ENCODE results near the gene WNT3. TPM values are rescaled to one million over a fixed set of nuclear protein-coding genes. Genes with fewer than 3 reads are reported as not detected.

WNT3 gene
- polyA plus RNA-seq, 2 of the 4 experiments (the other 2 are of a cell fraction), result 8.3 to 10.8 TPM

DNA sequence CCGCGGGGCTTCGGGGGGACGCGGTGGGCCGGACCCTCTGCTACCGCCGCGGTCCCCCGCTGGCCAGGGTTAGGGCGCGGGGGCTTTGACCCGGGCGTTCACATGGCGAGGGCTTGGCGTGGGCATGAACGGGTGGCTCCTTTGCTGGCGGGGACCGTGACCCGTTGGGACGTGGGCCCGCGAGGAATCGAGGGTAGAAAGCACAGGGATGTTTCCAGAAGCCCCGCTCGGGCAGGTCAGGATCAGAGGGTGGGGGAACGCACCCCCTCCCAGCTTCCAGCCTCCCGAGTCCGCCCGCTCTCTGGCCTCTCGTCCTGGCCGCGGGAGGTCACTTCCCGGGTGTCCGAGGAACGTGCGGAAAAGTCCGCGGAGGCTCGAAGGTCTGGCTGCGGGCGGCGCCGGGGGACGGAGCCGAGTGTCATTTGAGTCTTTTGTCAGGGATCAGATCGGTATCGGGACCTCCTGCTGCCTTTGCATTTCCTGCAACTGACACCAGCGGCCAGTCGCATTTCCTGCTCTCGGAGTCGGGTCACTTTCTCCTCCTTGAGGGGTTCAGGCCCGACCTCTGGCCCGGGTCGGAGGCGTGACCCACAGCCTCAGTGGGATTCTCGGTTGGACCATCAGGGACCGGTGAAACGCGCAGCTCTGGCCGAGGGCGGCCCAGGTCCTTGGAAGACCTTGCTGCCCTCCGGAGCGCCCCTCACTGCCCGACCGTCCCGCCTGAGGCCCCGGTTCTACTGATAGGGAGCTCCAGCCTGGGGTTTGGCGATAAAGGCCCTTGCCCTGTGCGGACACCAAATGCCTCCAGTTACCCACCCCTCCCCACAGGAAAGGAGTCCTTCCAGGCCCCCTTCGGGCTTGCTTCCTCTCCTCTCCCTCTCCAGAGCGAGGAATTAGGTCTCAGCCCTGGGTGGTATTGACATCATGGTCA lies 702 bp upstream of the WNT3 start:
- no peak for TF ChIP-seq NFE2L2 (conservative IDR thresholded peaks at IDR 0.05; ENCODE audit: low read length)
- no peak for TF ChIP-seq NR3C1 (IDR thresholded peaks at IDR 0.05)
- TF ChIP-seq NPAS2 (CRISPR knock-in tag; IDR thresholded peaks at IDR 0.05; ENCODE audit: borderline replicate concordance), result no peak
- no peak for TF ChIP-seq CBX8 (IDR thresholded peaks at IDR 0.05)
- Histone ChIP-seq H3K27ac (no peak overlapping the region), H3K4me1 (no peaks in the 10 kb centered on the region), H3K4me2 (no peak overlapping the region), H3K4me3 (no peak overlapping the region), H3K9me3 (no peaks in the 10 kb centered on the region)
- WGBS (ENCODE audit: missing lambda C conversion rate), result 77% methylated on average over 66 of the region's 72 CpGs
- CTCF ChIA-PET, result interaction anchor here (1.8 to 10.8 kb wide), 2 partner anchors 7 to 16 kb away, joined by 6 to 138 read pairs; no protein-coding TSS in a partner anchor
- FAIRE-seq, result no peak
- DNase-seq (ENCODE audit: low read depth in 1 of 2, low spot score in 1 of 2), result no peak
- ATAC-seq, result no peak
- POLR2A ChIA-PET, result no interaction called here

DNA sequence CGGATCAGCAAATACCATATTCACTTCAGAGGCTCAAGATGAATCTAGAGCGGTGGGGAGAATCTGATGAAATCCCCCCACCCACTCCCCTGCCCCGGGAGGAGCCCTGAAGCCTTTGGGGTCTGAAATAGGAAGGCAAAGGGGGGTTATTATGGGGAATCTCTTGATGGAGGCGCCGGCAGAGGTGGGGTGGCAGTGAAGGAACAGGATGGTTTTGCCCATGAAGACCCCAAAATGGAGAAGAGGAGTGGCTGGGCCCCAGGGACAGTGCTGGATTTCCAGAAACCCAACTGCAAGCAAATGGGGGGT lies 637 bp downstream of the WNT3 start:
- FAIRE-seq (no peak), DNase-seq (ENCODE audit: low read depth in 1 of 2, low spot score in 1 of 2) (no peak), ATAC-seq (no peak)
- H3K9me3 ChIP-seq, result no peaks in the 10 kb centered on the region
- 0 out of 3 replicates have a peak, but pooled peaks cover under 1% of the 10 kb centered on the region for H3K4me1 ChIP-seq
- 58% methylated on average over 5 of the region's 5 CpGs for WGBS (ENCODE audit: missing lambda C conversion rate)
- H3K4me3 ChIP-seq, result no peak overlapping the region
- TF ChIP-seq RARB (CRISPR knock-in tag; IDR thresholded peaks at IDR 0.05), result no peak
- TF ChIP-seq GATA3 (IDR thresholded peaks at IDR 0.05; ENCODE audit: borderline replicate concordance), result no peak
- no peak for TF ChIP-seq NFE2L2 (conservative IDR thresholded peaks at IDR 0.05; ENCODE audit: low read length)
- no peak for TF ChIP-seq KDM1A (IDR thresholded peaks at IDR 0.05; ENCODE audit: low read depth)
- no peak for TF ChIP-seq ZNF302 (CRISPR knock-in tag; IDR thresholded peaks at IDR 0.05)
- TF ChIP-seq, protein P1, sequence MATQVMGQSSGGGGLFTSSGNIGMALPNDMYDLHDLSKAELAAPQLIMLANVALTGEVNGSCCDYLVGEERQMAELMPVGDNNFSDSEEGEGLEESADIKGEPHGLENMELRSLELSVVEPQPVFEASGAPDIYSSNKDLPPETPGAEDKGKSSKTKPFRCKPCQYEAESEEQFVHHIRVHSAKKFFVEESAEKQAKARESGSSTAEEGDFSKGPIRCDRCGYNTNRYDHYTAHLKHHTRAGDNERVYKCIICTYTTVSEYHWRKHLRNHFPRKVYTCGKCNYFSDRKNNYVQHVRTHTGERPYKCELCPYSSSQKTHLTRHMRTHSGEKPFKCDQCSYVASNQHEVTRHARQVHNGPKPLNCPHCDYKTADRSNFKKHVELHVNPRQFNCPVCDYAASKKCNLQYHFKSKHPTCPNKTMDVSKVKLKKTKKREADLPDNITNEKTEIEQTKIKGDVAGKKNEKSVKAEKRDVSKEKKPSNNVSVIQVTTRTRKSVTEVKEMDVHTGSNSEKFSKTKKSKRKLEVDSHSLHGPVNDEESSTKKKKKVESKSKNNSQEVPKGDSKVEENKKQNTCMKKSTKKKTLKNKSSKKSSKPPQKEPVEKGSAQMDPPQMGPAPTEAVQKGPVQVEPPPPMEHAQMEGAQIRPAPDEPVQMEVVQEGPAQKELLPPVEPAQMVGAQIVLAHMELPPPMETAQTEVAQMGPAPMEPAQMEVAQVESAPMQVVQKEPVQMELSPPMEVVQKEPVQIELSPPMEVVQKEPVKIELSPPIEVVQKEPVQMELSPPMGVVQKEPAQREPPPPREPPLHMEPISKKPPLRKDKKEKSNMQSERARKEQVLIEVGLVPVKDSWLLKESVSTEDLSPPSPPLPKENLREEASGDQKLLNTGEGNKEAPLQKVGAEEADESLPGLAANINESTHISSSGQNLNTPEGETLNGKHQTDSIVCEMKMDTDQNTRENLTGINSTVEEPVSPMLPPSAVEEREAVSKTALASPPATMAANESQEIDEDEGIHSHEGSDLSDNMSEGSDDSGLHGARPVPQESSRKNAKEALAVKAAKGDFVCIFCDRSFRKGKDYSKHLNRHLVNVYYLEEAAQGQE (IDR thresholded peaks at IDR 0.05), result no peak
- TF ChIP-seq, protein P2, sequence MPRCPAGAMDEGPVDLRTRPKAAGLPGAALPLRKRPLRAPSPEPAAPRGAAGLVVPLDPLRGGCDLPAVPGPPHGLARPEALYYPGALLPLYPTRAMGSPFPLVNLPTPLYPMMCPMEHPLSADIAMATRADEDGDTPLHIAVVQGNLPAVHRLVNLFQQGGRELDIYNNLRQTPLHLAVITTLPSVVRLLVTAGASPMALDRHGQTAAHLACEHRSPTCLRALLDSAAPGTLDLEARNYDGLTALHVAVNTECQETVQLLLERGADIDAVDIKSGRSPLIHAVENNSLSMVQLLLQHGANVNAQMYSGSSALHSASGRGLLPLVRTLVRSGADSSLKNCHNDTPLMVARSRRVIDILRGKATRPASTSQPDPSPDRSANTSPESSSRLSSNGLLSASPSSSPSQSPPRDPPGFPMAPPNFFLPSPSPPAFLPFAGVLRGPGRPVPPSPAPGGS (IDR thresholded peaks at IDR 0.05), result no peak
- TF ChIP-seq, protein P3, sequence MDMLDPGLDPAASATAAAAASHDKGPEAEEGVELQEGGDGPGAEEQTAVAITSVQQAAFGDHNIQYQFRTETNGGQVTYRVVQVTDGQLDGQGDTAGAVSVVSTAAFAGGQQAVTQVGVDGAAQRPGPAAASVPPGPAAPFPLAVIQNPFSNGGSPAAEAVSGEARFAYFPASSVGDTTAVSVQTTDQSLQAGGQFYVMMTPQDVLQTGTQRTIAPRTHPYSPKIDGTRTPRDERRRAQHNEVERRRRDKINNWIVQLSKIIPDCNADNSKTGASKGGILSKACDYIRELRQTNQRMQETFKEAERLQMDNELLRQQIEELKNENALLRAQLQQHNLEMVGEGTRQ (IDR thresholded peaks at IDR 0.05), result no peak
- no peak for TF ChIP-seq RFX5 (IDR thresholded peaks at IDR 0.05)
- TF ChIP-seq TFCP2L1 (CRISPR knock-in tag; IDR thresholded peaks at IDR 0.05), result no peak
- TF ChIP-seq FOXS1 (CRISPR knock-in tag; IDR thresholded peaks at IDR 0.05), result no peak
- no peak for TF ChIP-seq HOXA7 (CRISPR knock-in tag; IDR thresholded peaks at IDR 0.05)
- TF ChIP-seq RNF2 (IDR thresholded peaks at IDR 0.05; ENCODE audit: borderline replicate concordance, low read depth), result no peak
- no peak for TF ChIP-seq HOXB5 (CRISPR knock-in tag; IDR thresholded peaks at IDR 0.05)
- TF ChIP-seq, protein P4, sequence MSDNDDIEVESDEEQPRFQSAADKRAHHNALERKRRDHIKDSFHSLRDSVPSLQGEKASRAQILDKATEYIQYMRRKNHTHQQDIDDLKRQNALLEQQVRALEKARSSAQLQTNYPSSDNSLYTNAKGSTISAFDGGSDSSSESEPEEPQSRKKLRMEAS (IDR thresholded peaks at IDR 0.05), result no peak
- TF ChIP-seq, protein P5, sequence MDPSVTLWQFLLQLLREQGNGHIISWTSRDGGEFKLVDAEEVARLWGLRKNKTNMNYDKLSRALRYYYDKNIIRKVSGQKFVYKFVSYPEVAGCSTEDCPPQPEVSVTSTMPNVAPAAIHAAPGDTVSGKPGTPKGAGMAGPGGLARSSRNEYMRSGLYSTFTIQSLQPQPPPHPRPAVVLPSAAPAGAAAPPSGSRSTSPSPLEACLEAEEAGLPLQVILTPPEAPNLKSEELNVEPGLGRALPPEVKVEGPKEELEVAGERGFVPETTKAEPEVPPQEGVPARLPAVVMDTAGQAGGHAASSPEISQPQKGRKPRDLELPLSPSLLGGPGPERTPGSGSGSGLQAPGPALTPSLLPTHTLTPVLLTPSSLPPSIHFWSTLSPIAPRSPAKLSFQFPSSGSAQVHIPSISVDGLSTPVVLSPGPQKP (IDR thresholded peaks at IDR 0.05; ENCODE audit: low read depth, low read length), result no peak
- POLR2A ChIA-PET, result no interaction called here
- CTCF ChIA-PET, result no interaction called here
- H3K27ac ChIP-seq, result no peak overlapping the region
- H3K4me2 ChIP-seq, result no peak overlapping the region

All from A549 (cell line).